DMS79 (cell line): Measurements from ENCODE around the gene CLCN4.

ENCODE experiments used
- DNase-seq: peaks from one replicate; lab custom pipeline; 2025; lab: John Stamatoyannopoulos, UW

CLCN4 gene

GRCh38 chrX:10167573-10167972 is 10.8 kb downstream of the CLCN4 start:
- DNase-seq: no peak

GRCh38 chrX:10168226-10168625 is 11.5 kb downstream of the CLCN4 start:
- no peak for DNase-seq

- DNase-seq: no peak
Observed at GRCh38 chrX:10169175-10169574, 12.4 kb downstream of the CLCN4 start.

- no peak for DNase-seq
Observed at GRCh38 chrX:10171249-10171648, 14.5 kb downstream of the CLCN4 start.

- DNase-seq: no peak
Observed at GRCh38 chrX:10172877-10173276, 16.1 kb downstream of the CLCN4 start.

GRCh38 chrX:10173331-10173900 is 16.6 kb downstream of the CLCN4 start:
- peak; percentile 20 for DNase-seq

- no peak for DNase-seq
Observed at GRCh38 chrX:10174051-10174450, 17.3 kb downstream of the CLCN4 start.

- no peak for DNase-seq
Observed at GRCh38 chrX:10174810-10175209, 18.0 kb downstream of the CLCN4 start.

GRCh38 chrX:10175319-10175871 is 18.6 kb downstream of the CLCN4 start:
- DNase-seq: no peak

- DNase-seq: no peak
Observed at GRCh38 chrX:10176121-10177003, 19.6 kb downstream of the CLCN4 start.

- DNase-seq: no peak
Observed at GRCh38 chrX:10177004-10177396, 20.2 kb downstream of the CLCN4 start.

GRCh38 chrX:10177601-10178000 is 20.8 kb downstream of the CLCN4 start:
- no peak for DNase-seq

- DNase-seq: no peak
Observed at GRCh38 chrX:10178866-10179463, 22.2 kb downstream of the CLCN4 start.

- no peak for DNase-seq
Observed at GRCh38 chrX:10183760-10184159, 27.0 kb downstream of the CLCN4 start.

- no peak for DNase-seq
Observed at GRCh38 chrX:10184411-10184810, 27.6 kb downstream of the CLCN4 start.

GRCh38 chrX:10186355-10186754 is 29.6 kb downstream of the CLCN4 start:
- DNase-seq: no peak

- DNase-seq: no peak
Observed at GRCh38 chrX:10187421-10187820, 30.6 kb downstream of the CLCN4 start.

- DNase-seq: no peak
Observed at GRCh38 chrX:10189317-10190268, 32.8 kb downstream of the CLCN4 start.

- DNase-seq: peak; percentile 7
Observed at GRCh38 chrX:10190367-10190766, 33.6 kb downstream of the CLCN4 start.

- no peak for DNase-seq
Observed at GRCh38 chrX:10193587-10193986, 36.8 kb downstream of the CLCN4 start.

GRCh38 chrX:10195425-10195824 is 38.6 kb downstream of the CLCN4 start:
- DNase-seq: no peak

- no peak for DNase-seq
Observed at GRCh38 chrX:10195947-10196346, 39.2 kb downstream of the CLCN4 start.
